ENCODE data around the gene KMT5B. TPM values are rescaled to one million over a fixed set of nuclear protein-coding genes. Genes with fewer than 3 reads are reported as not detected.

Gene KMT5B
- total RNA-seq, 1 experiment from 2014 or later: 21.2 TPM

DNA sequence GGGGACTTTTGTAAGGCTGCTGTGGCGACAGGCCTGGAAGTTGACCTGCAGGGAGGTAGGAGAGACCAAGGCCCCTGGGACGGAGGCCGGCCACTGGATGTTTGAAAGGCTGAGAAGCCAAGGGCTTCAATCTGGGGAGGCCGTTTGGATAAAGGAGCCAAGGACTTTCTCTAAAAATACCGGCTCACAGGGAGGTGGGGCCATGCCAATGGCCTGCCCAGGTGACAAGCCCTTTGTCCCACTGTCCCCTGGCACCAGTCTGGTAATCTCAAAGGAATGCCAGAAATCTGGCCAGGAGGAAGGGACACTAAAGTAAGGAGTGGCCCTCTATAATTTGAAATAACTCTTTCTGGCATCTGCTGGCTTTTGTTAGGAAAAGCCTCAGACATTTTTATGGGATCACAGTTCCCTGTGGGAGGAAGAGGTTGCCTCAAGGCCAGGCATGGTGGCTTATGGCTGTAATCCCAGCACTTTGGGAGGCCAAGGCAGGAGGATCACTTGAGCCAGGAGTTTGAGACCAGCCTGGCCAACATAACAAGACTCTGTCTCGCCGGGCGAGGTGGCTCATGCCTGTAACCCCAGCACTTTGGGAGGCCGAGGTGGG lies 90.1 kb downstream of the KMT5B start:
- DNase-seq (ENCODE audit: extremely low read depth, low read depth): no peak

GRCh38 chr11:68121067-68121899 lies 91.8 kb downstream of the KMT5B start, which contains the start of gene CHKA:
CHKA (minus strand) TSS chr11:68121388; CDS start chr11:68121177, 211 bp downstream.
- peak; percentile 81 for DNase-seq (ENCODE audit: extremely low read depth, low read depth)

- no peak for DNase-seq (ENCODE audit: extremely low read depth, low read depth)
Observed at GRCh38 chr11:68120273-68121066, 92.6 kb downstream of the KMT5B start.

GRCh38 chr11:68118706-68119448 lies 94.2 kb downstream of the KMT5B start:
- DNase-seq (ENCODE audit: extremely low read depth, low read depth): no peak

DNA sequence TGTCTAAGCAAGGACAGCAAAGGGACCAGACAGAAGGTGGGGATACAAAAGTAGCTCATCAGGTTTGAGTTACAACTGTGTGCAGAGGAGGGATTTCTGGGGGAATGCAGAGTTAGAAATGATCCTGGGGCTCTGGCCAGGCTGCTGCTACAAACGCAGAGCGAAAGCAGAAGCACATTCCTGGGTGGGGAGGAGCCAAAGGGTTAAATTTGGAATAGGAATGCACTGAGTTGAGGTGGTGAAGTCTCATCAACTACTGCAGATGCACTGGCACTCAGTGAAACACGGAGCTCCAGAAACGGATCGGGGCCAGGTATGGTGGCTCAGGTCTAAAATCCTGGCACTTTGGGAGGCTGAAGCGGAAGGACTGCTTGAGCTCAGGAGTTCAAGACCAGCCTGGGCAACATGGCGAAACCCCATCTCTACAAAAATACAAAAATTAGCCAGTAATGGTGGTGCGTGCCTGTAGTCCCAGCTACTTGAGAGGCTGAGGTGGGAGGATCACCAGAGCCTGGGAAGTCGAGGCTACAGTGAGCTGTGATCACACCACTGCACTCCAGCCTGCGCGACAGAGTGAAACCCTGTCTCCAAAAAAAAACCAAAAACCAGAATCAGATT lies 95.1 kb downstream of the KMT5B start:
- no peak for DNase-seq (ENCODE audit: extremely low read depth, low read depth)

DNA sequence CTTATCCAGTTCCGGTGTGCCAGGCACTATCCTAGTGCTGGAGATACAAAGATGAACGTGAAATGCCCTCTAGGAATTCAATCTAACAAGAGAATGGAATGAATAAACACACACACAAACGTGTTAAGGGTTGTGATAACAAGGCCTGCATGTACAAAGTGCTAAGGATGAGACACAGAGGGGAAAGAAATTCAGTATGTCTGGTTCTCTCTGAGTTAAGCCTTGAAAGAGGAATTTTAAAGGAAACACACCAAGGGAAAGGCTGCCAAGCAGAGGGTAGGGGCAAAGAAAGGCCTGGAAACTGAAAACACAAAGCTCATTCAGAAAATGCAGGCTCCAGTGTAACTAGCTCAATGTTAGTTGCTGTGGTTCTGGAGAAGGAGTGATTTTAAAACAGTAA lies 96.1 kb downstream of the KMT5B start:
- no peak for DNase-seq (ENCODE audit: extremely low read depth, low read depth)

DNA sequence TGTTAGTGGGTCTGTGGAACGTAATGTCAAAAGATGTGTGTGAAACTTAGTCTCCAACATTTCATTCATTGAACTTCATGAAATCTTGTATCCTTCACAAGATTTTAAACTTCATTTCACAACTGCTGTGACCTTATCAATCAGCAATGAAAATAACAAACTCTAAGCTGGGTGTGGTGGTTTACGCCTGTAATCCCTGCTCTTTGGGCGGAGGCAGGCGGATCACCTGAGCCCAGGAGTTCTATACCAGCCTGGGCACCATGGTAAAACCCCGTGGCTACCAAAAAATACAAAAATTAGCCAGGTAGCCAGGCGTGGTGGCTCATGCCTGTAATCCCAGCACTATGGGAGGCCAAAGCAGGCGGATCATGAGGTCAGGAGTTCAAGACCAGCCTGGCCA lies 97.0 kb downstream of the KMT5B start:
- no peak for DNase-seq (ENCODE audit: extremely low read depth, low read depth)

- DNase-seq (ENCODE audit: extremely low read depth, low read depth): no peak
Observed at GRCh38 chr11:68115285-68115684, 97.8 kb downstream of the KMT5B start.

- DNase-seq (ENCODE audit: extremely low read depth, low read depth): no peak
Observed at GRCh38 chr11:68113986-68114385, 99.1 kb downstream of the KMT5B start.

- no peak for DNase-seq (ENCODE audit: extremely low read depth, low read depth)
Observed at GRCh38 chr11:68107689-68108088, 105.4 kb downstream of the KMT5B start.

GRCh38 chr11:68106165-68106940 lies 106.7 kb downstream of the KMT5B start:
- no peak for DNase-seq (ENCODE audit: extremely low read depth, low read depth)

Other genes with a start within 250 kb of the KMT5B start
- gene UNC93B1, start 209.2 kb downstream of the KMT5B start, total RNA-seq (2014; rRNA removed; shearing (Covaris generic)): 15.1 and 20.3 TPM in 2 replicates
- gene ALDH3B1, start 203.0 kb downstream of the KMT5B start, total RNA-seq (2014; rRNA removed; shearing (Covaris generic)): 60.8 and 64.5 TPM in 2 replicates
- gene NDUFS8, start 182.6 kb downstream of the KMT5B start, total RNA-seq (2014; rRNA removed; shearing (Covaris generic)): 150 and 177 TPM in 2 replicates
- gene TCIRG1, start 174.3 kb downstream of the KMT5B start, total RNA-seq (2014; rRNA removed; shearing (Covaris generic)): 43.1 and 46.1 TPM in 2 replicates
- gene CHKA, start 91.9 kb downstream of the KMT5B start, total RNA-seq (2014; rRNA removed; shearing (Covaris generic)): 9.0 and 11.1 TPM in 2 replicates
- 31.5 and 34.5 TPM in 2 replicates for gene C11orf24, start 58.7 kb upstream of the KMT5B start, total RNA-seq (2014; rRNA removed; shearing (Covaris generic))
- gene LRP5, start 99.3 kb upstream of the KMT5B start, total RNA-seq (2014; rRNA removed; shearing (Covaris generic)): 14.2 TPM in 2 replicates
- gene PPP6R3, start 247.5 kb upstream of the KMT5B start, total RNA-seq (2014; rRNA removed; shearing (Covaris generic)): 92.6 and 99.9 TPM in 2 replicates

All from NCI-H460 (cell line).